ENCODE results near the gene RBM48. TPM values are rescaled to one million over a fixed set of nuclear protein-coding genes. Genes with fewer than 3 reads are reported as not detected.
"Not testable (repeated sequence)": the region's sequence is repeated elsewhere in the genome, so short reads cannot be mapped to it uniquely, and the experiment has no call there.

RBM48 gene
- polyA plus RNA-seq (2013, experiment 1 of 4) = 17.3 TPM
- polyA plus RNA-seq (2013, experiment 2 of 4) = 17.3 TPM
- 14.7 TPM for polyA plus RNA-seq (2013, experiment 3 of 4)
- polyA plus RNA-seq (2013, experiment 4 of 4) = 15.8 TPM

GRCh38 chr7:92528188-92528957, at the start of gene RBM48, which contains the start of gene PEX1:
TSS of gene RBM48 (plus strand) at chr7:92528795. CDS start at chr7:92528814, 19 bp downstream.
TSS of gene PEX1 (minus strand) at chr7:92528520. CDS start at chr7:92528435, 85 bp downstream.
- Histone ChIP-seq H3K36me3 (ENCODE audit: control insufficient read depth, insufficient read depth, low read length) (peaks cover 13% of the 10 kb centered on the region), H3K4me1 (ENCODE audit: control insufficient read depth, insufficient read depth, low read length) (peaks cover 4% of the 10 kb centered on the region), H3K4me3 (ENCODE audit: insufficient read depth, low read depth, low read length) (peak within 1 kb of the TSS; percentile 96), H3K9me3 (ENCODE audit: control insufficient read depth, low read length) (no peaks in the 10 kb centered on the region), H3K27me3 (ENCODE audit: control insufficient read depth, insufficient read depth, low read length, poor library complexity, severe bottlenecking) (no peaks in the 10 kb centered on the region), H3K27ac (ENCODE audit: insufficient read depth, low read depth, low read length, poor library complexity, severe bottlenecking) (peak within 1 kb of the TSS; percentile 83)
- WGBS, 2 experiments = 0% methylated on average over 79 of the region's 79 CpGs

- not testable (repeated sequence) for H3K4me1 ChIP-seq (ENCODE audit: control insufficient read depth, insufficient read depth, low read length); H3K27ac ChIP-seq (ENCODE audit: insufficient read depth, low read depth, low read length, poor library complexity, severe bottlenecking); H3K36me3 ChIP-seq (ENCODE audit: control insufficient read depth, insufficient read depth, low read length); H3K4me3 ChIP-seq (ENCODE audit: insufficient read depth, low read depth, low read length); H3K27me3 ChIP-seq (ENCODE audit: control insufficient read depth, insufficient read depth, low read length, poor library complexity, severe bottlenecking); H3K9me3 ChIP-seq (ENCODE audit: control insufficient read depth, low read length)
- 87 to 90% methylated on average over 4 of the region's 4 CpGs for WGBS, 2 experiments
Measured at GRCh38 chr7:92479146-92479545, 49.4 kb upstream of the RBM48 start.

GRCh38 chr7:92483624-92484023, 45.0 kb upstream of the RBM48 start:
- not testable (repeated sequence) for H3K27ac ChIP-seq (ENCODE audit: insufficient read depth, low read depth, low read length, poor library complexity, severe bottlenecking); H3K9me3 ChIP-seq (ENCODE audit: control insufficient read depth, low read length); H3K36me3 ChIP-seq (ENCODE audit: control insufficient read depth, insufficient read depth, low read length); H3K4me3 ChIP-seq (ENCODE audit: insufficient read depth, low read depth, low read length); H3K4me1 ChIP-seq (ENCODE audit: control insufficient read depth, insufficient read depth, low read length); H3K27me3 ChIP-seq (ENCODE audit: control insufficient read depth, insufficient read depth, low read length, poor library complexity, severe bottlenecking)
- 87 to 91% methylated on average over 5 to 6 of the region's 6 CpGs for WGBS, 2 experiments

GRCh38 chr7:92484226-92484625, 44.4 kb upstream of the RBM48 start:
- not testable (repeated sequence) for H3K27me3 ChIP-seq (ENCODE audit: control insufficient read depth, insufficient read depth, low read length, poor library complexity, severe bottlenecking); H3K27ac ChIP-seq (ENCODE audit: insufficient read depth, low read depth, low read length, poor library complexity, severe bottlenecking); H3K4me3 ChIP-seq (ENCODE audit: insufficient read depth, low read depth, low read length); H3K9me3 ChIP-seq (ENCODE audit: control insufficient read depth, low read length); H3K4me1 ChIP-seq (ENCODE audit: control insufficient read depth, insufficient read depth, low read length); H3K36me3 ChIP-seq (ENCODE audit: control insufficient read depth, insufficient read depth, low read length)
- 95 to 97% methylated on average over 6 of the region's 6 CpGs for WGBS, 2 experiments

GRCh38 chr7:92485267-92485892, 43.2 kb upstream of the RBM48 start:
- H3K36me3 ChIP-seq (ENCODE audit: control insufficient read depth, insufficient read depth, low read length) = no peaks in the 10 kb centered on the region
- no peaks in the 10 kb centered on the region for H3K4me1 ChIP-seq (ENCODE audit: control insufficient read depth, insufficient read depth, low read length)
- H3K9me3 ChIP-seq (ENCODE audit: control insufficient read depth, low read length) = no peaks in the 10 kb centered on the region
- H3K27ac ChIP-seq (ENCODE audit: insufficient read depth, low read depth, low read length, poor library complexity, severe bottlenecking) = no peak overlapping the region
- no peaks in the 10 kb centered on the region for H3K27me3 ChIP-seq (ENCODE audit: control insufficient read depth, insufficient read depth, low read length, poor library complexity, severe bottlenecking)
- WGBS, 2 experiments = 92 to 93% methylated on average over 2 of the region's 2 CpGs
- H3K4me3 ChIP-seq (ENCODE audit: insufficient read depth, low read depth, low read length) = no peak overlapping the region

- Histone ChIP-seq H3K27me3 (ENCODE audit: control insufficient read depth, insufficient read depth, low read length, poor library complexity, severe bottlenecking) (no peaks in the 10 kb centered on the region), H3K4me3 (ENCODE audit: insufficient read depth, low read depth, low read length) (no peak overlapping the region), H3K4me1 (ENCODE audit: control insufficient read depth, insufficient read depth, low read length) (no peaks in the 10 kb centered on the region), H3K36me3 (ENCODE audit: control insufficient read depth, insufficient read depth, low read length) (no peaks in the 10 kb centered on the region), H3K27ac (ENCODE audit: insufficient read depth, low read depth, low read length, poor library complexity, severe bottlenecking) (no peak overlapping the region), H3K9me3 (ENCODE audit: control insufficient read depth, low read length) (no peaks in the 10 kb centered on the region)
- WGBS, 2 experiments = 93 to 95% methylated on average over 2 of the region's 2 CpGs
Measured at GRCh38 chr7:92485974-92486373, 42.6 kb upstream of the RBM48 start.

- Histone ChIP-seq H3K9me3 (ENCODE audit: control insufficient read depth, low read length) (no peaks in the 10 kb centered on the region), H3K4me1 (ENCODE audit: control insufficient read depth, insufficient read depth, low read length) (no peaks in the 10 kb centered on the region), H3K27me3 (ENCODE audit: control insufficient read depth, insufficient read depth, low read length, poor library complexity, severe bottlenecking) (no peaks in the 10 kb centered on the region), H3K4me3 (ENCODE audit: insufficient read depth, low read depth, low read length) (no peak overlapping the region), H3K36me3 (ENCODE audit: control insufficient read depth, insufficient read depth, low read length) (no peaks in the 10 kb centered on the region), H3K27ac (ENCODE audit: insufficient read depth, low read depth, low read length, poor library complexity, severe bottlenecking) (no peak overlapping the region)
Measured at GRCh38 chr7:92487804-92488203, 40.8 kb upstream of the RBM48 start.

GRCh38 chr7:92489634-92490033, 39.0 kb upstream of the RBM48 start:
- 98 to 100% methylated on average over 1 of the region's 1 CpG for WGBS, 2 experiments
- Histone ChIP-seq H3K36me3 (ENCODE audit: control insufficient read depth, insufficient read depth, low read length) (peaks cover 11% of the 10 kb centered on the region), H3K27me3 (ENCODE audit: control insufficient read depth, insufficient read depth, low read length, poor library complexity, severe bottlenecking) (no peaks in the 10 kb centered on the region)

GRCh38 chr7:92496876-92497275, 31.7 kb upstream of the RBM48 start:
- 93% methylated on average over 2 of the region's 2 CpGs for WGBS, 2 experiments
- Histone ChIP-seq H3K9me3 (ENCODE audit: control insufficient read depth, low read length) (no peaks in the 10 kb centered on the region), H3K27me3 (ENCODE audit: control insufficient read depth, insufficient read depth, low read length, poor library complexity, severe bottlenecking) (no peaks in the 10 kb centered on the region), H3K4me3 (ENCODE audit: insufficient read depth, low read depth, low read length) (no peak overlapping the region), H3K4me1 (ENCODE audit: control insufficient read depth, insufficient read depth, low read length) (no peaks in the 10 kb centered on the region), H3K36me3 (ENCODE audit: control insufficient read depth, insufficient read depth, low read length) (peaks cover 13% of the 10 kb centered on the region), H3K27ac (ENCODE audit: insufficient read depth, low read depth, low read length, poor library complexity, severe bottlenecking) (no peak overlapping the region)

More at GRCh38 chr7:92489634-92490033, 39.0 kb upstream of the RBM48 start:
- Histone ChIP-seq H3K4me3 (ENCODE audit: insufficient read depth, low read depth, low read length) (no peak overlapping the region), H3K27ac (ENCODE audit: insufficient read depth, low read depth, low read length, poor library complexity, severe bottlenecking) (no peak overlapping the region), H3K9me3 (ENCODE audit: control insufficient read depth, low read length) (no peaks in the 10 kb centered on the region), H3K4me1 (ENCODE audit: control insufficient read depth, insufficient read depth, low read length) (no peaks in the 10 kb centered on the region)

- Histone ChIP-seq H3K4me3 (ENCODE audit: insufficient read depth, low read depth, low read length) (no peak overlapping the region), H3K27ac (ENCODE audit: insufficient read depth, low read depth, low read length, poor library complexity, severe bottlenecking) (no peak overlapping the region), H3K27me3 (ENCODE audit: control insufficient read depth, insufficient read depth, low read length, poor library complexity, severe bottlenecking) (no peaks in the 10 kb centered on the region), H3K36me3 (ENCODE audit: control insufficient read depth, insufficient read depth, low read length) (peaks cover 10% of the 10 kb centered on the region), H3K4me1 (ENCODE audit: control insufficient read depth, insufficient read depth, low read length) (no peaks in the 10 kb centered on the region), H3K9me3 (ENCODE audit: control insufficient read depth, low read length) (no peaks in the 10 kb centered on the region)
- 90 to 100% methylated on average over 2 of the region's 2 CpGs for WGBS, 2 experiments
Measured at GRCh38 chr7:92498557-92498956, 30.0 kb upstream of the RBM48 start.
